ENCODE results near the gene NAP1L1. TPM values are rescaled to one million over a fixed set of nuclear protein-coding genes. Genes with fewer than 3 reads are reported as not detected.

The NAP1L1 gene
- total RNA-seq, 1 experiment from 2014 or later, result 946 TPM

DNA sequence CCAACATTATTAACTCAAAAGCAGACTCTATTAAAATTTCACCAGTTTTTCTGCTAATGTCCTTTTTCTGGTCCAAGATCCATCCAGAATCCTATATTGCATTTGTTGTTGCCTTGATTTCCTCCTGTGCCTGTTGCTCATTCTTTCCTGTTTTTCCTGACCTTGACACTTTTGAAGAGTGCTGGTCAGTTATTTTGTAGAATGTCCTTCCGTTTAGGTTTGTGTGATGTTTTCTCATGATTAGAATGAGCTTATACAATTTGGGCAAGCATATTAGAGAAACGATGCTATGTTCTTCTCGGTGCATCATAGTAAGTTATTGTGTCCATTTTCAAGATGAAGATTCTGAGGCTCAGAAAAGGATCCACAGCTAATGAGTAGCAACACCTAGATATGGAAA is 86.8 kb downstream of the NAP1L1 start:
- peaks cover 19% of the 10 kb centered on the region for H3K4me1 Mint-ChIP-seq
- no peak for DNase-seq (ENCODE audit: low spot score)
- no peaks in the 10 kb centered on the region for H3K27me3 Mint-ChIP-seq (ENCODE audit: low read depth)
- CTCF ChIA-PET, result no interaction called here
- no peaks in the 10 kb centered on the region for H3K9me3 Mint-ChIP-seq
- ATAC-seq, result no peak
- H3K27ac Mint-ChIP-seq, result no peak overlapping the region
- TF ChIP-seq, protein P1, sequence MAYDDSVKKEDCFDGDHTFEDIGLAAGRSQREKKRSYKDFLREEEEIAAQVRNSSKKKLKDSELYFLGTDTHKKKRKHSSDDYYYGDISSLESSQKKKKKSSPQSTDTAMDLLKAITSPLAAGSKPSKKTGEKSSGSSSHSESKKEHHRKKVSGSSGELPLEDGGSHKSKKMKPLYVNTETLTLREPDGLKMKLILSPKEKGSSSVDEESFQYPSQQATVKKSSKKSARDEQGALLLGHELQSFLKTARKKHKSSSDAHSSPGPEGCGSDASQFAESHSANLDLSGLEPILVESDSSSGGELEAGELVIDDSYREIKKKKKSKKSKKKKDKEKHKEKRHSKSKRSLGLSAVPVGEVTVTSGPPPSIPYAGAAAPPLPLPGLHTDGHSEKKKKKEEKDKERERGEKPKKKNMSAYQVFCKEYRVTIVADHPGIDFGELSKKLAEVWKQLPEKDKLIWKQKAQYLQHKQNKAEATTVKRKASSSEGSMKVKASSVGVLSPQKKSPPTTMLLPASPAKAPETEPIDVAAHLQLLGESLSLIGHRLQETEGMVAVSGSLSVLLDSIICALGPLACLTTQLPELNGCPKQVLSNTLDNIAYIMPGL (CRISPR knock-in tag; IDR thresholded peaks at IDR 0.05), result no peak
- TF ChIP-seq, protein P2, sequence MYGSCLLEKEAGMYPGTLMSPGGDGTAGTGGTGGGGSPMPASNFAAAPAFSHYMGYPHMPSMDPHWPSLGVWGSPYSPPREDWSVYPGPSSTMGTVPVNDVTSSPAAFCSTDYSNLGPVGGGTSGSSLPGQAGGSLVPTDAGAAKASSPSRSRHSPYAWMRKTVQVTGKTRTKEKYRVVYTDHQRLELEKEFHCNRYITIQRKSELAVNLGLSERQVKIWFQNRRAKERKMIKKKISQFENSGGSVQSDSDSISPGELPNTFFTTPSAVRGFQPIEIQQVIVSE (CRISPR knock-in tag; IDR thresholded peaks at IDR 0.05; ENCODE audit: borderline replicate concordance), result no peak
- TF ChIP-seq ESRRA (CRISPR knock-in tag; IDR thresholded peaks at IDR 0.05; ENCODE audit: borderline replicate concordance) (no peak), USF1 (CRISPR knock-in tag; IDR thresholded peaks at IDR 0.05) (no peak)
- H3K4me3 Mint-ChIP-seq, result no peak overlapping the region
- H3K36me3 Mint-ChIP-seq, result no peaks in the 10 kb centered on the region
- POLR2A ChIA-PET, result no interaction called here

- Mint-ChIP-seq H3K9me3 (no peaks in the 10 kb centered on the region), H3K27me3 (ENCODE audit: low read depth) (no peaks in the 10 kb centered on the region), H3K4me3 (no peak overlapping the region), H3K27ac (no peak overlapping the region), H3K36me3 (no peaks in the 10 kb centered on the region), H3K4me1 (peaks cover 22% of the 10 kb centered on the region)
- TF ChIP-seq, protein P3, sequence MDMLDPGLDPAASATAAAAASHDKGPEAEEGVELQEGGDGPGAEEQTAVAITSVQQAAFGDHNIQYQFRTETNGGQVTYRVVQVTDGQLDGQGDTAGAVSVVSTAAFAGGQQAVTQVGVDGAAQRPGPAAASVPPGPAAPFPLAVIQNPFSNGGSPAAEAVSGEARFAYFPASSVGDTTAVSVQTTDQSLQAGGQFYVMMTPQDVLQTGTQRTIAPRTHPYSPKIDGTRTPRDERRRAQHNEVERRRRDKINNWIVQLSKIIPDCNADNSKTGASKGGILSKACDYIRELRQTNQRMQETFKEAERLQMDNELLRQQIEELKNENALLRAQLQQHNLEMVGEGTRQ (CRISPR knock-in tag; IDR thresholded peaks at IDR 0.05), result no peak
- TF ChIP-seq FOXJ3 (CRISPR knock-in tag; IDR thresholded peaks at IDR 0.05; ENCODE audit: borderline replicate concordance), result no peak
- no peak for TF ChIP-seq NFYB (CRISPR knock-in tag; conservative IDR thresholded peaks at IDR 0.05; ENCODE audit: low read depth)
- TF ChIP-seq MLX (CRISPR knock-in tag; IDR thresholded peaks at IDR 0.05), result no peak
- no peak for TF ChIP-seq RORB (CRISPR knock-in tag; IDR thresholded peaks at IDR 0.05)
- no peak for TF ChIP-seq USF1 (CRISPR knock-in tag; IDR thresholded peaks at IDR 0.05)
- no peak for ATAC-seq
- ChIA-PET POLR2A (interaction anchor here (0.5 kb wide), 1 partner anchor 31 kb away, joined by 3 read pairs; no protein-coding TSS in a partner anchor), CTCF (no interaction called here)
- no peak for DNase-seq (ENCODE audit: low spot score)
These were observed 87.5 kb downstream of the NAP1L1 start for GRCh38 chr12:75996861-75997447.

- Mint-ChIP-seq H3K4me1 (peaks cover 25% of the 10 kb centered on the region), H3K9me3 (no peaks in the 10 kb centered on the region), H3K27me3 (ENCODE audit: low read depth) (no peaks in the 10 kb centered on the region), H3K36me3 (no peaks in the 10 kb centered on the region), H3K4me3 (no peak overlapping the region), H3K27ac (no peak overlapping the region)
- no peak for DNase-seq (ENCODE audit: low spot score)
- ATAC-seq, result no peak
- POLR2A ChIA-PET, result no interaction called here
- CTCF ChIA-PET, result no interaction called here
- TF ChIP-seq FOXP1 (CRISPR knock-in tag; IDR thresholded peaks at IDR 0.05; ENCODE audit: borderline replicate concordance) (no peak), ZNF512 (CRISPR knock-in tag; IDR thresholded peaks at IDR 0.05; ENCODE audit: borderline replicate concordance) (no peak), CREM (CRISPR knock-in tag; IDR thresholded peaks at IDR 0.05) (no peak), SMAD4 (CRISPR knock-in tag; IDR thresholded peaks at IDR 0.05) (no peak), HMGA2 (CRISPR knock-in tag; IDR thresholded peaks at IDR 0.05) (no peak), ZBTB43 (CRISPR knock-in tag; IDR thresholded peaks at IDR 0.05) (no peak), FOXK1 (CRISPR knock-in tag; IDR thresholded peaks at IDR 0.05) (no peak), ZNF423 (CRISPR knock-in tag; IDR thresholded peaks at IDR 0.05) (no peak), ZNF396 (CRISPR knock-in tag; IDR thresholded peaks at IDR 0.05; ENCODE audit: borderline replicate concordance) (no peak)
- TF ChIP-seq, protein P4, sequence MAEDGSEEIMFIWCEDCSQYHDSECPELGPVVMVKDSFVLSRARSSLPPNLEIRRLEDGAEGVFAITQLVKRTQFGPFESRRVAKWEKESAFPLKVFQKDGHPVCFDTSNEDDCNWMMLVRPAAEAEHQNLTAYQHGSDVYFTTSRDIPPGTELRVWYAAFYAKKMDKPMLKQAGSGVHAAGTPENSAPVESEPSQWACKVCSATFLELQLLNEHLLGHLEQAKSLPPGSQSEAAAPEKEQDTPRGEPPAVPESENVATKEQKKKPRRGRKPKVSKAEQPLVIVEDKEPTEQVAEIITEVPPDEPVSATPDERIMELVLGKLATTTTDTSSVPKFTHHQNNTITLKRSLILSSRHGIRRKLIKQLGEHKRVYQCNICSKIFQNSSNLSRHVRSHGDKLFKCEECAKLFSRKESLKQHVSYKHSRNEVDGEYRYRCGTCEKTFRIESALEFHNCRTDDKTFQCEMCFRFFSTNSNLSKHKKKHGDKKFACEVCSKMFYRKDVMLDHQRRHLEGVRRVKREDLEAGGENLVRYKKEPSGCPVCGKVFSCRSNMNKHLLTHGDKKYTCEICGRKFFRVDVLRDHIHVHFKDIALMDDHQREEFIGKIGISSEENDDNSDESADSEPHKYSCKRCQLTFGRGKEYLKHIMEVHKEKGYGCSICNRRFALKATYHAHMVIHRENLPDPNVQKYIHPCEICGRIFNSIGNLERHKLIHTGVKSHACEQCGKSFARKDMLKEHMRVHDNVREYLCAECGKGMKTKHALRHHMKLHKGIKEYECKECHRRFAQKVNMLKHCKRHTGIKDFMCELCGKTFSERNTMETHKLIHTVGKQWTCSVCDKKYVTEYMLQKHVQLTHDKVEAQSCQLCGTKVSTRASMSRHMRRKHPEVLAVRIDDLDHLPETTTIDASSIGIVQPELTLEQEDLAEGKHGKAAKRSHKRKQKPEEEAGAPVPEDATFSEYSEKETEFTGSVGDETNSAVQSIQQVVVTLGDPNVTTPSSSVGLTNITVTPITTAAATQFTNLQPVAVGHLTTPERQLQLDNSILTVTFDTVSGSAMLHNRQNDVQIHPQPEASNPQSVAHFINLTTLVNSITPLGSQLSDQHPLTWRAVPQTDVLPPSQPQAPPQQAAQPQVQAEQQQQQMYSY (CRISPR knock-in tag; IDR thresholded peaks at IDR 0.05), result no peak
These were observed 88.8 kb downstream of the NAP1L1 start for GRCh38 chr12:75995691-75996090.

All from WTC11 (cell line).